Left hindlimb (tissue), 1 donor: Measurements from ENCODE around the gene SNRNP27.

Experiments used
- DNase-seq: peaks from one replicate; pipeline ENCODE4 v3.0.0-alpha.2; 2018

The SNRNP27 gene

DNA sequence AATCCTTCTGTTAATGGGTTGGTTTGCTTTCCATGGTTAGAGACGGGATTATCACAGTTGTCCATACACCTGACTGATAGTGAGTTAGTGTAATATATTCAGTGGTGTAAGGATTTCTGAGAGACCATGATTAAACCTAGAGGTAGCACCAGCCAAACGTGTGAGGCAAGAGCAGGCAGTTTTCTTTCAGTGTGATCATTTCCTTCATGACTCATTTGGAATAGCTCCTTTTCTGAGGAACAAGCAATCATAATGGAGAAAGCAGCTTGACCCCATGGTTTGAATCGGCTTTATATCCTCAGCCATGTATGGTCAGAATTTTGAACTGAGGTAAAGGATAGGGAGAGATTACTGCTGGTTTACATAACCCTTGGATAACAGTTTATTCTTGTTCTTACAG lies 24.1 kb downstream of the SNRNP27 start:
- no peak for DNase-seq

DNA sequence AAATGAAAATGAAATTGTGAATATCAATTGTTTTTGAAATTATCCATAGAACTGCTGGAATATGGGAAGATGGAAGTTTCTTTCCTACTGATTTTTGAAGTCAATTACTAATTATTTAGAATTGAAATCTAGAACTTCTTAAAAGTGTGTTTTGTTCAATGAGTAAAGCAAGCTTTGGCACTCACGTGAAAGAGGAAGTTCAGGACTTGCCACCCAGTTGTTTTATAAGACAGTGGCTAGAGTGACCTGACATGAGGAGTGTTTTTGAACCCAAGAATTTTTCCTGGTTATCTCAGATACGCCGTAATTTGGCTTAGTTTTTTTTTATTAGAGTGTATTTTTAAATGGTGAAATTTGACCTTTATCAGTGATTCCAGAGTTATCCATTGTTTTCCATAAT lies 24.6 kb downstream of the SNRNP27 start:
- DNase-seq, result no peak

DNA sequence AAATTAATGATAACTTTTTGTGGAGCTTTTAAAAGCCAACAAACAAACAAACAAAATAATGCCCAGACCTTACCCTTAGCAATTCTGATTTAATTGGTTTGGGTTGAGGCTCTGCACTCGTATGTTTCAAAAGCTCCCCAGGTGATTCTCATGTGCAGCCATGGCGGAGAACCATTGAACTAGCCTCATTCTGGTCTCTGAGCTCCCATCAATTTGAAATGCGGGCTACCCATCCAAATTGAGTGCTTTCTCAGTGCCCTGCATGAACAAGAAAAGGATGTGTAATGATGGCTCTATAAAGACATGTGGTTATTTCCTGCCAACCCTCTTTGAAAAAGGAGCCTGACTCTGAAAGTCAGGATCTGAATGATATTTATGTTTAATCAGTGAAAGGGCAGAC lies 29.4 kb downstream of the SNRNP27 start:
- DNase-seq, result no peak

DNA sequence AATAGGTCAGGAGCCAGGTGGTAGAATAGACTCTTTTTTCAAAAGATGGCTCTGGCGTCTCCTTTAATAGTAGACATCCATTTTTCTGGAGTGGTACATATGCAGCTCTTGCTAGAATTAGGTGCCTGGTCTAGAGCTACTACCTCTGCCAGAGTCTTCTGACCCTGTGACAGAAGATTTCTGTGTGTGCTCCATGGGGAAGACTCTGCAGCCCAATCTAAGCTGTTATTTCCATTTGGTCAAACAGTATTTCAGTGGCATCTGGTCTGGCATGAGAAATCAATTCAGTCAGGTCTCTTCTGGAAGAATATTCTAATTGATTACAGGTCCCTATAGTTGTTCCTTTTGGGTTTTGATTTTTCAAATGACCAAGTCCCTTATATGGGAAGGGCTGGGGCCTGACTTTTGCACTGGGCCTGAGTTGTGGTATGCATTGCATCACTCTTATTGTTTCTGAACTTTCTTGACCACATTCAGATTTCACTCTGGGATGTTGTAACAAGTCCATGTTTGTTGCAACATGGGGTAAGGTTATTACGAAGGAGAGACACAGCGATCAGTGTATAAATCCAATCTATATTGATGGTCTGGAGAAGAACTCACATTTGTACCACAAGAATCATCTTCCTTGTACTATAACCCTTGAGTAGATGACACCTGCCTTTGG lies 33.2 kb downstream of the SNRNP27 start:
- no peak for DNase-seq

DNA sequence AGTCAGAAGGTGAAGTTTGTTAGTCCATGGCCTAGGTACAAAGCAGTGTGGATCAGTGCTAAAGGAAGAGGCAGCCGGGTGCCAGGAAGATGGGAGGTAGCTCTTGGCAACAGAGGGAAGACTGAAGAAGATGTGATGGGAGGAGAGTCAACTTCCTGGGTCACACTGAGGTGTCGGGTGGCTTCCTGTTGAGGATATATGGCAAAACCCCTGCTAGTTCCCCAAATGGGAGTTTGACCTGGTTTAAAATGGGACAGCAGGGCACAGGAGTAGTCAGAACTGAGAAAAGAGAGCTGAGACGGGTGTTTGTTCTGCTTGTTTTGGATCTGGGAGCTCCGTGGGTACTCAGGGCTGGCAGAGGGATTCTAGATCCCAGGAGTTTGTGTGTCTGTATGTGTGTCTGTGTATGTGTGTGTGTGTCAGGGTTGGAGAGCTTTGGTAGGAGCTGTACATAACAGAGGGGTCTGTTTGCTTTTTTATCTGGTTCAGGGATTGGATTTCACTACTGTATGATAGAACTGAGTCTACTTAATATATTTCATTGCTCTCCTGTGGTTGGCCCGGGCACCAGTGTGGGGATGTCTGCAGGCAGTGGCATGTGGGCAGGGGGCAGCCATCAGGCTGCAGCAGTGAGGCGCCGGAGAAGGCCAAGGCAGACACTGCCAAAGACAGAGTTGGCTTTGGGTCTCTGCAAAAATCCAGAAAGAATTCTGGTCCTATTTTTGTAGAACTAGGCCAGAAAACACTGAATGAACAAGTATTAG lies 38.3 kb downstream of the SNRNP27 start:
- no peak for DNase-seq

DNA sequence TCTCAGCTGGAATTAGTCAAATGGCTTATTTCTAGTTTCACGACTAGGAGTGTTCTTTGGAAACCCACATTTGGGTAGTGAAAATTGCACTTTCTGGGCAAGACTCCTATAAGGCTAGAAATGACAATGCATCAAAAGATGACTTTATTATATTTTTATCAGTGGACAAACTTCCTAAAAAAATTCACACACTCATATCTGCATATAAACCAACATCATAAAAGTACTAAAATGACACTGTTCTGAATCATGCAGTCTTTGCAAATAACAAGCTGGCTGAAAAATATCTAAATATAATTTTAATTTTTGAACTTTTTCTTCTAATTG lies 38.8 kb downstream of the SNRNP27 start:
- DNase-seq, result no peak

DNA sequence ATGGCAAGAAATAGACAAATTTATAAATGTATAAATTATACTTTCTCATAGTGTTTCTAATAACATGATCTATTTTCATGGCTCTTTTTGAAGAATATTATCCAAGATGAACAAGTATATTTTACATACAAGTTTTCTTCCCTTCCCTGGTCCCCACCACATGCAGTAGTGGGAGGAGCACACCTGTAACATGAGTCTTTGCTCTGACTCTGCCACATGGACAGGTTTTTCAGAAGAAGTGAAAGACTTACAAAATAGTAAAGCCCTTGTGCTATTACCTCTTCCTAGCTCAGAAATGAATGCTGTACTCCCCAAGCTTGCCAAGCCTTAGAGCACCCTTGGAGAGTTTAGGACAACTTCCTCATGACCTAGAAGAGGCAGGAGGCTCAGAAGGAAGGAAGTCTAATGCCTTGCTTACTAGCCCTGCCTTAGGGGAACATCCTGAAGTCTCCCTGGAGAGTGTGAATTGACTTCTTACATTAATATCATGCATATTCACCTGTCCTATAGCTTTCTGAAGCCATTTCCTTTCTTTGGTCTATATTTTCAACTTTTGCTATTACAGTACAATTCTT lies 39.6 kb downstream of the SNRNP27 start:
- no peak for DNase-seq

DNA sequence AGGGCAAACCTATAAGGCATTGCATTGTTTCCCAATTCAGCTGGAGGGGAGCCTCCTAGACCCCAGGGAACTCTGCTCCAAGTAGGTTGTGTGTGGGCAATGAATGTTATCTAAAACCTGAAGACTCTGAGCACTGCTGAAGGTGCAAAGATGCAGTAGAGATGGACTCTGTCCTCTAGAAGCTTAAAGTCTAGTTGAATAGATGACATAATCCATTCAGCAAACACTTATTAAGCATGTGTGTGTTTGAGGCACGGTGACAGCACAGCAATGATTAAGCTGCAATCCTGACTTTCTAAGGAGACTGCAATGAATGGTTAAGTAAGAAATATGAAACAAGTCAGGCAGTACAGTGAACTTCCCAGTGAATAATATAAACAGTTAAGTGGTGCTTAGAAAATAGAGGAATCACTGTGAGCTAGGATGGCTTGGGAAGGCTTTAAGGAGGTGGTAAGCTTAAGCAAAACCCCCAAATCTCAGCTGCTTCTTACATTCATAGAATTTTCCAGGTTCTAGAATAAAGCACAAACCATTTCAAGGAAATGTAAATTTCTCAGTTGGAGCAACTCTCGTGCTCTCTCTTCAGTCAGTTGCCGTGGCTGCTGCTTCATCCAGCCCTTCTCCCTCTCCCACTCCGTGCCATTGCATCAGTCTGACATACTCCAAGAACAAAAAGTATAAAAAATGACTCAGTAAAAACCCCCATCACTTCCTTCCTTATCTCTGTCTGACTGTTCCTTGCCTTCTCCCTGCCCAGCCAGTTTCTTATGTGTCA lies 40.3 kb downstream of the SNRNP27 start:
- DNase-seq, result no peak

DNA sequence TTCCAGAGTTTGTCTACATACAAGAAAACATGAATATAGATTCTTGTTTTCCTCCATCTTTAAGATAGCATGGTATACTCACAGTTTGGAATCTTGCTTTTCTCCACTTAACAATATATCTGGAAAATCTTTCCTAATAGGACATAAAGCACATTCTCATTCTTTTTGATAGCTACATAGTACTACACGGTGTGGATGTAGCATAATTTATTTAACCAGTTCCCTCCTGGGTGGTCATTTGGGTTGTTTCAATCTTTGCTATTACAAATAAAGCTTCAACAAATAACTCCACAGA lies 40.8 kb downstream of the SNRNP27 start:
- no peak for DNase-seq

DNA sequence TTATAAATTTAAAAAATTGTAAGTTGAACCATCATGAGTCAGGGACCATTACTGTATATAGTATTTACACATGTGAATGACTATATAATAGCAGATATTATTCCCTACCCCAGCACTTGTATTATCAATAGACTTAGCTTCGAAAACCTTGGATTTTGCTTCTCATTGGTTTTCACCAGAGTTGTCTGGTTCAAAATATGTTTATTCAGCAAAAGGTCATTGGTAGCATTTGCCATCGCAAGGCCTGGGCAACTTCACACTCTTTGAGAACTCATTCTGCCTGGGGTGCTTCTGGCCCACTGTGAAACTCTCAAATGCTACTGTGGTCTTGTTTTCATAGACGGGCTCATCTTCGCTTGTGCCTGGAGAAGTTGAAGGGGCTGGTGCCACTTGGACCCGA lies 41.3 kb downstream of the SNRNP27 start:
- no peak for DNase-seq

DNA sequence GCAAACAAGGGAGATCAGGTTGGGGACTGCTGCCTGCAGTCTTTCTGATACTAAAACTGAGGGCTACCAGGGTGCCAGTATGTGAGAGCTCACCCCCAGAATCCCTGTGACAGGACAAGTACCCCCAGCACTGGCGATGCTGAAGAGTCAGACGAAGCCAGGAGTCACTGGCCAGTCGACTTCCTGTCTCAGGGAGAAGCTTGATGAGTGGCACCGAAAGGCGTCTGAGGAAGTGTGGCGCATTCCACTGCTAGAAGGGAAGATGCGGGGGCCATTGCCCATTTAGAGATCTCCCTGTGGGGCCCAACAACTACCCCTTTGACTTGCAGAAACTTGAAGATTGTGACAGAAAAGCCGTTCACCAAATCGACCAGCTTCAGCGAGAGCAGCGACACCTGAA lies 43.1 kb downstream of the SNRNP27 start:
- DNase-seq, result no peak

DNA sequence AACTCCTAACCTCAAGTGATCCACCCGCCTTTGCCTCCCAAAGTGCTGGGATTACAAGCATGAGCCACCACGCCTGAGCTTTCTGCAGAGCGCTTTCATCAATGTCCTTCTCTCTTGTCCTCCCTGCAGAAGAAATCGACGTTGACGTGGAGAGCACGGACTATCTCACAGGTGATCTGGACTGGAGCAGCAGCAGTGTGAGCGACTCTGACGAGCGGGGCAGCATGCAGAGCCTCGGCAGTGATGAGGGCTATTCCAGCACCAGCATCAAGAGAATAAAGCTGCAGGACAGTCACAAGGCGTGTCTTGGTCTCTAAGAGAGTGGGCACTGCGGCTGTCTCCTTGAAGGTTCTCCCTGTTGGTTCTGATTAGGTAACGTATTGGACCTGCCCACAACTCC lies 44.2 kb downstream of the SNRNP27 start:
- no peak for DNase-seq

DNA sequence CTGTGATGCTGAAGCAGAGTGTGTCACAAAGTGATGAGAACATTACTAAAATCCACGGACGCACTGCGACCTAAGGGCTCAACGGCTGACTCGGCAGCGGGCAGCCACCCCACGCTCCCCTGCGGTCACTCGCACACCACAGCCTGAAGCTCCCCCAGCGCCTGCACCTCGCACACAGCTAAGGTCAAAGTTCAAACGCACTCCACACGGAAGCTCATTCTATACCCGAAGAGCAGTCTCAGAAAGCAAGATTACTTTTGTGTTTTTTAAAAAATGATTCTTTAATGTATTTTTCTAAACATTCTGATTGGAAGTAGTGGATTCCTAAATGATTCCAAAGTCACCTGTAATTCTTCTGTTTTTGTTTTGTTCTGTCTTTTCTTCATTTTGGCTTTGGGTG lies 46.0 kb downstream of the SNRNP27 start:
- no peak for DNase-seq

DNA sequence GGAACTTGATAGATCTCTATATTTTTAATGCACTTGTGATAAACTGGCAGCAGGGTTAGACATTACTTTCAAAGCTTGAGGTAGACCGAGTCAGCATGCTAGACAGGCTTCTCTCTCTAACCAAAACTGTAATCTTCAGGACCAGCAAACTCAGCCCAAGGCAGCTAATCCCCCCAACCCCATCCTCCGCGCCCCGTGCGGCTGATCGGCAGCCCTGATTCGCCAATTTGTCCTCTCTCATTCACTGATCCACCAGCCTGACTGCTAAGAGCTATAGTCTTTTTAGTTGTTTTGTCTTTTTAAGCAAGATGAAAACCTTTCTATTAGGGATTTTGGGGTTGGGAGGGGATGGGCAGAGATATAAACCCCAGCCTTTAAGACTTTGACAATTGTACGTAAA lies 46.9 kb downstream of the SNRNP27 start:
- no peak for DNase-seq

DNA sequence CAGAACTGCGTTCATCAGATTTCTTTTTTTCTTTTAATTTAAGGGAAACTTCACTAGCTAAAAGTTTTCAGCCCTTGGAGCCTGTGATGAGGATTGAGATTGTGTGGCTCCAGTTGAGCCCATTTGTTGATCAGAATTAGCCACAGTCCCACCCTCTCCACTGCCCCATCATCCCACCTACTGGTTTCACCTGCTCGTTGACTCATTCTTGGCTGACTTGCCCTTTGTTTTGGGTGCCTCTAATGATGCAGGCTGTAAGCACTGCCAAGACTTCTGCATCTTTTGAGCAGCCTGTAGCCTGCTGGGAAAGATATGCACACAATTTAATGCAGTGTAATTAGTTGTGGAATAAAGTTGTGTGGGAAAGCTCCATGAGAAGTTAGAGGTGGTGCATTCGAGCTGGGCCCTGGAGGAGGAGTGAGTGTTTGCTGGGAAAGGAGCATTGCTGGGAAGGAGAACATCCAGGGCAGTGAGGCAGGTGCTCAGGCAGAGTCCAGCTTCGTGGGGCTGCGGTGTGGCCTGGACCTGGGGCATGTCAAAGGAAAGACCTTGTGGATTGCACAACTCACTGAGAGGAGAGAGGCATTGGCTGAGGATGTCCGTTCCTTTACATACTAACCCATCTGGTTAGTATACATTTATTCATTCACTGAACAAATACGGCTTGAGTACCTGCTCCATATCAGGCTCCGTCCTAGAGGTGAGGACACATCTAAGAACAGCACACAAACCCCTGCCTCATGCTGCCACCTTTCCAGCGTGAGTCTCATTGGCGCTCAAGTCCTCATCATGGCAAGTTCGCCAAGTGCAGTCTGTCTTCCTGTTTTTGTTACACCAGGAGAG lies 49.5 kb downstream of the SNRNP27 start:
- no peak for DNase-seq

DNA sequence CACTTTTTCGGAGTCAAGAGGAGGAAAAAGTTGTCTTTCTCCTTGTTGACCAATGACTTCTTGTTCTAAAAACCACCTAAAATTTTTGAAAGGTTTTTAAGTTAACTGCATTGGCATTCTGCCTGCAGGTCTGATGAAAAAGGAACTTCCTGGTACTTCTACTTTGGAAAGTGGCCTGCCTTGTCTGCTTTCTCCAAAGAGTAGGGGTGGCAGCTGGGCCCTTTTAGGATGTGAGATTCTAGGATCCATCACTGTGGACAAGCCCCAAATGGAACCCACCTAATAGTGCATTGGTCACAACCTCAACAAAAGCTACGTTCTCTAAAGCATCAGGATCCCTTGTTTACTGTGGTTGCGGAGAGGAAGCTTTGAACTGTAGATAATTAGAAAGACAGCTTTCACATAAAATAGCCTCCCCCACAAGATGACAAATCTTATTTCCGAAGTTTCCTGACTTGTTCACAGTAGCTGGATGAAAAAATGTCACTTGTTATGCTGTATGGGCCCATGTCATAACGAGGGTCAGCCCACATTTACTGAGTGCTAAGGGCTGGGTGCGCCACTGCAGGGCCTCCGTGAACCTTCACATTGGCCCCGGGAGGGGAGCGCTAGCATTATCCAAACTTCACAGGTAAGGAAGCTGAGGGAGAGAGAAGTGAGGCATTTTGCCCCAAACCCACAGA lies 50.2 kb downstream of the SNRNP27 start:
- no peak for DNase-seq

DNA sequence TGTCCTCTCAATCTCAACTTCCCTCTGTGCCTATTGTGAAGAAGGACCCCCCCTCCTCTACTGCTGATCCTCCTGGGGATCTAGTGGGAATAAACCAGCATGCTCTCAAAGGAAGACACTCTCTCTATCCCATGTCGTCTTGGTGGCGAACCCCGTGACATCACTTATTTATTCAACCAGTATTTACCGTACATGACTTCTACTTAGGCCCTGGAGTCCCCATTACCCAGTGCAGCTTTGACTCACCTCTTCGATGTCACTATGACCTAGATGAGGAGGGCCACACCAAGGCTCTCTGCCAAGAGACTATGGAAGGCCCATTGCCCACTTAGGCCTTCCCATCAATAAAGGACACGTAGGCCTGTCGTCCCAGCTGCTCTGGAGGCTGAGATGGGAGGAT lies 51.0 kb downstream of the SNRNP27 start:
- DNase-seq, result no peak

DNA sequence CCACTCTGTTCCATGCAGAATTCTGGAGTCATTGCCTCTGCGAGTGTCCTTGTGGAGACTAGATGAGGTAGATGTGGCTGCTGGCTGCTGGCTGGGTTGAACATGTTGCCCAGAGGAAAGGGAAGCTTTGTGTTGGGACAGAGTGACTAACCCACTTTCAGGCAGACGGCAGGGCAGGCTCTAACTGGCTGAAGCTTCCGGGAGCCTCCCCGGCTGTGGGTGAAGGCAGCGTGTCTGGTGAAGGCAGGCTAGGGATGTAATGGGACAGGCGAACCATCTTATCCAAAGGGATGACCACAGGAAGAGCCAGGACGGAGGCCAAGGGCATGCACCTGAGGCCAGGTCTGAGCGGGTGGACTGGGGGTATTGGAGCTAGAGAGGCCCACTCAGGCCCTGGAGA lies 51.7 kb downstream of the SNRNP27 start:
- DNase-seq, result no peak

DNA sequence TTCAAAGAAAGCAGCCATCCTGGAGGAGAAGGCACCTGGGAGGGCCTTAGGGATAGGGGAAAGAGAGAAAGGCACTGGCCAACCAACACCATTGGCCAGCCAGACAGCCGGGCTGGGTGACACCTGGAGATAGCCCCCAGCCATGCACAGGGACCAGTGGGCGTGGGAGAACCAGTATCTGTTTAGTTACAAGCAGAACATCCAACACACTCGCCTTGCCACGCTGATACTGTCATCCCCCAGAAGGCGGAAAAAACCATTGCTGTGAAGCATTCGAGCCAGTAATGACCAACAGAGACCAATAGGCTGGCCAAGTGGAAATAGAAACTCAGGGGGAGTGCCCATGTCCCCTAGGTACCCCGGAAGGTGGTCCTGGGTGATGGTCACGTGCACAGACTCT lies 52.2 kb downstream of the SNRNP27 start:
- DNase-seq, result no peak

DNA sequence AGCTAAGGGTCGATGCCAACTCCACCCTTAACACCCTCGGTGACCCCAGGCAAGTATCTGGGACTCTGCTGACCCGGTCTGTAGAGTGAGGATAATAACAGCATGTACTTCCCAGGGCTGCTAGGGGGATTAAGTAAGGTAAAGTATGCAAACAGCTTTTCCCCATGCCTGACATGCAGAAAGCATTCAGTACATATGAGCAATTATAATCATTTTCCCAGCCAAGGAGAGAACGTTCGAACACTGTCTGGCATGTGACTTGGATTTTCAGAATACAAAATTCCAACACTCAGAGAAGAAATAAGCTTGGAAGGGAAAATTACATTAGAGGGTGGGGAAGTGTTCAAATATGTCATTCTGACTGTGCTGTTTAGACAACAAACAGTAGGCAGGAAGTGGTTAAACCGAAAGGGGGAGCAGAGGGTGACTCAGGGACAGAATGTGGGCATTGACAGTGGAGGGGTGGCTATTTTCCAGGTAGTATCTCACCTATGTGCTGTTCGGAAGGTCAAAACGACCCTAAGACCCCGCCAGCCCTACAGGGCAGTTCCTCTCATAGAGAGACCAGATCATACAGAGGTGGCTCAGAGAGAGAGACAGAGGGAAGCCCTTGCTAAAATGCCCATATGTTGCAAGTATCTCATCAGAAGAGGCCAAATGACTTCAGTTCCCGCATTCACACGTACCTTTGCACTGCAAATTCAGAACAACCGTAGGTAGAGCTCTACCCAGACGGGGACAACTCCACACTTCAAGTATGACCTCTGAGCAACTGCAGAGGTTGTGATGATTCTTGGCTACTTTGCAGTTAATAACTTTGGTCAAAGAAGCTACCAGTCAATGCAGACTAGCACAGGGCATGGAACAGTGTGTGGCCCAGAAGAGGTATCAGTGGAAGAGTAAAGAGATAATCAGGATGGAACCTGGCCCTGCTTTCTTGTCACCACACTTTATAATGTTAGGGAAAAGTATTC lies 52.9 kb downstream of the SNRNP27 start:
- no peak for DNase-seq

DNA sequence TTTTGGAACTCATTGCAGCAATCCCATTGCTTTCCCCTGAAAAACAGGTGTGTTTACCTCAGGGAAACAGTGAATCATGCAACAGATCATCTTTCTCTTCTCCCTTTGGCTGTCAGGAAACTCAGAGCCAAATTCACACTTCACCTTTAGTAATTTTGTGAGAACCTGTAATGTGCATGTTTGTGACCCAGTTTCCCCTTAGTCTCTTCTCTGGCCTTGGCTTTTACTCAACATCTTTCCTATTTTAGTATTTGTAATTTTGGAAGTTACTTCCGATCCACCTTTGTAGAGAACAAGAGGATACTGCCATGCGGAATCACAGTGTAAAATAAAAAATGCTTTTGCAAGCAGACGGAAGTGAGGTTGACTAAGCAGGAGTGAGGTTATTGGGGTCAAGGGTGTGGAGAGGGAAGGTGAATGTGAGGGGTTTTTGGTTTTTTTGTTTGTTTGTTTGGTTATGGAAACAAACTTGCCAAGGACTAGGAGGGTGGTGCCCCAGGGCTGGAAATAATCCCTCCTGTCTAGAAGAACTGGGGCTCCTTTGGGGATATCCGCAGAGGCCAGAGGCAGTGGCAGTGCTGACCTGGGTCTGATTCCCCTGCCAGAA lies 53.7 kb downstream of the SNRNP27 start:
- no peak for DNase-seq
